Mesenteric fat pad (tissue), 1 donor: ENCODE measurements around the gene COQ5. TPM values are rescaled to one million over a fixed set of nuclear protein-coding genes. Genes with fewer than 3 reads are reported as not detected.
A peak's percentile ranks its signal among the peaks of the same experiment; 100 is the strongest.
"Not testable (repeated sequence)": the region's sequence is repeated elsewhere in the genome, so short reads cannot be mapped to it uniquely, and the experiment has no call there.

ENCODE experiments used
- DNase-seq: peaks from one replicate; pipeline ENCODE4 v3.0.0-alpha.2; 2020; ENCODE audit warnings: low spot score
- total RNA-seq: library from RNA; stranded (reverse); fragmentation: NEBNext Ultra II Directional; extraction: Animal tissue kit (Norgen Biotek cat#: 25700); gene quantifications from one replicate; pipeline ENCODE4 v1.2.1, GENCODE V29; 2021
- donor health status: DM: yes; HTN: yes; CAD: no.

COQ5 gene
- total RNA-seq, 1 donor from 2014 or later = 23.3 TPM

DNA sequence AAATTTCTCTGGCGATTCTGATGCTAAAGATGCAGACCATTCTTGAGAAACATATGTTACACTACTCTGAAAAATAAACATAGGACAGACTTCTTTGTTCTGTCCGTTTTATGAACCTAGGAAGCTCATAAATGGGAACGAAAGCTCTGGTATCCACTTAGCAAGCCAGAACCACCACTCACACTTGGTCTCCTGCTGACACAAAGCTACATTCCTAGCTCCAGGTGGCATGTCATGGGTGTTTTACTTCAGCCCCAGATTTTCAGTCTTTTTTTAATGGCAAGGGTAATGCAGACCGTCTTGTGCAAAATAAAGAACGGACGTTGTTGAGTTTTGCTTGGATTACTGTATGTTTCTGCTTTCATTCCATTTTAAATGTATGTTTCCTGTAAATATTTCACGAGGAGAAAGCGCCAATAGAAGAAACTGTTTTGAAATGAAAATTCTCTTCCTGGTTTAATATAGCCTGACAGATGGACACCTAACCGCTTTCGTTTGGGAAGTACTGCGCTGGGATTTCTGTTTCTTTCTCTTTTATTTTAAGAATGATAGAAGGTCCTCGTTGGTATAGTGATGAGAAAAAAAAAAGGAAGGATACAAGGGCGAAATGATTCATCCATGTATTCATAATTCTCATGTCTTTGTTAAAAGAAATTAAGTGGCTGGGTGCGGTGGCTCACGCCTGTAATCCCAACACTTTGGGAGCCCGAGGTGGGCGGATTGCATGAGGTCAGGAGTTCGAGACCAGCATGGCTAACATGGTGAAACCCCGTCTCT lies 871 bp upstream of the COQ5 start:
- no peak for DNase-seq

DNA sequence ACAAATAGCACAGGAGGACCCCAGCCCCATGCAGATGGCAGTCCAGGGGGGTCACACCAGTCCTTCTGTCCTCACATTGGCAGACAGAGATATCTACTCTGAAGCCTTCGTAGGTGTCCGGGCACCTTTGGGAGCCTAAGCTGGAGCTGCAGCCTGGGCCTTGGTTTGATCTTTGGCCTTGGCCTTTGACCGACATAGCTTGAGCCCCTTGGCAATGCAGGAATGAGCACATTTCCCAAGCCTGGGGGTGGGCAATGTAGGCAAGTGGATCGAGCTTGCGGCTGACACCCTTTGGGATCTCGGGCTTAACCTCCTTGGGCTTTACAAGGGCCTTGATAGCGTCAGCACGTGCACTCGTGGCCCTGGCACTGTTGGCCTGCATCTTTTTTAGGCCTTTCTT lies 6.4 kb downstream of the COQ5 start:
- DNase-seq = no peak

DNA sequence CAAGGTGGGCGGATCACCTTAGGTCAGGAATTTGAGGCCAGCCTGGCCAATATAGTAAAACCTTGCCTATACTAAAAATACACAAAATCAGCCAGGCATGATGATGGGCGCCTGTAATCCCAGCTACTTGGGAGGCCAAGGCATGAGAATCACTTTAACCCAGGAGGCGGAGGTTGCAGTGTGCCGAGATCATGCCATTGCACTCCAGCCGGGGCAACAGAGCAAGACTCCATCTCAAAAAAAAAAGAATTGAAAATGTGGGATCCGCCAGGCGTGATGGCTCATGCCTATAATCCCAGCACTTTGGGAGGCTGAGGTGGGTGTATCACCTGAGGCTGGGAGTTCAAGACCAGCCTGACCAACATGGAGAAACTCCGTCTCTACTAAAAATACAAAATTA lies 9.6 kb downstream of the COQ5 start:
- DNase-seq = not testable (repeated sequence)

DNA sequence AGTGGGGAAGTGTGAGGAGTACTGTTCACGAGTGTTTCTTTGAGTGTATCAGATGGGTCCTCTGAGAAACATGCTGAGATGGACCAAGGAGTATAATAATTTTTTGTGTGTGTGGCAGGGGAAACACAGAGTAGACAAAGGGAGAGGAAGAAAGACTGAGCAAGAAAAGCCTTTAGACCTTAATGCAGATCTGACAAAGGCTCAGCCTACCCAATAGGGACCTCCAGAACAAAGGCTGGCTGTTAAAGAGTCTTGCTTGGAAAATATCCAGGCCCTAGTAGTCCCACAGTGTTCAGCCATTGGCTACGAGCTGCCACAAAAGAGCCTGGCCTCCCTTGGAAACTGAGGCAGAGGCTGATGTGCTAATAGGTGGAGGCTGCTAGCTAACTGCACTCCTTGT lies 13.5 kb downstream of the COQ5 start:
- DNase-seq = no peak

DNA sequence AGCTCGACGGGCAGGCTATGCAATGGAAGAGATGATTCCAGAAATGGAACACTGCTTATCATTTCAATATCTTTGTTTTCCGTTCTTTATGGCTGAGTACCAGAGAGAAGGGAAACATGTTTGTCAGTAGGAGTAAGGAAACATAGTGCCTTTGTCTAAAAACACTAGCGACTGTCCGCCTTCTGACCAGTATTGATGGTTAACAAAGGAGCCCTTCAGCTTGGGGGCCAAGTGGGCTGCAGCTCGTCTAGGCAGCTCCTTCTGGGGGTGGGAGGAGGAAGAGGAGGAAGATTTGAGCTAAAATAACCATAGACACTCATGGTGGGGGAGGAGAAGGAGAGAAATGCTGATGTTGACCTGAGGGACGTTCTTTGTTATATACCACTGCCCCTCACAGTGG lies 15.0 kb downstream of the COQ5 start:
- no peak for DNase-seq

DNA sequence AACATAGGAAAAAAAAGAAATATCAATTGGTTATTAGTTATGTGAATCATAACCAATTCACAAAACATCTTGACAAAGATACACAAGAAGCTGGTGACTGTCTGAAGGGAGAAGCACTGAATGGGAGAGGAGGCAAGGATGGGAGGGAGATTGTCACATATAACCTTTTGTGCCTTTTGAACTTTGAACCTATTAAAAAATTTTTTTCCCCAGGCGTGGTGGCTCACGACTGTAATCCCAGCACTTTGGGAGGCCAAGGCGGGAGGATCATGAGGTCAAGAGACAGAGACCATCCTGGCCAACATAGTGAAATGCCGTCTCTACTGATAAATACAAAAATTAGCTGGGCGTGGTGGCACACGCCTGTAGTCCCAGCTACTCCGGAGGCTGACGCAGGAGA lies 20.4 kb downstream of the COQ5 start:
- DNase-seq = no peak

DNA sequence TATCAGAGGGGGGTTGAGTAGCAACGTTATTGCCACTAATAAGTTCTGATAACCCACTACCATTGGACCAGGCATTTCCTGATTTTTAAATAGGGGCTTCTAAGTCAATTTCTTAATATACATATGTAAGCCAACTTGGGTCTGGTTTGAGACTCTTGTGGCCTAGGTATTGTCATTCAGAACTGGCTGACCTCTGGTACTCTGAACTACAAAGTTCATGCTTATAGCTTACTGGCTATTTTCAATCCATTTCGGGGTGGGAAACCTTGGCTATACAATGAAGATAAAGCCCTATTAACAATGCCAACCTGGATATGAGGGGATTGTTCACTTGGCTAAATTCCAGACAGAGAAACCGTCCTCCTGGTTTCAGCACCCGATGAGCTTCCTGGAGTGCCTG lies 24.4 kb downstream of the COQ5 start:
- no peak for DNase-seq

DNA sequence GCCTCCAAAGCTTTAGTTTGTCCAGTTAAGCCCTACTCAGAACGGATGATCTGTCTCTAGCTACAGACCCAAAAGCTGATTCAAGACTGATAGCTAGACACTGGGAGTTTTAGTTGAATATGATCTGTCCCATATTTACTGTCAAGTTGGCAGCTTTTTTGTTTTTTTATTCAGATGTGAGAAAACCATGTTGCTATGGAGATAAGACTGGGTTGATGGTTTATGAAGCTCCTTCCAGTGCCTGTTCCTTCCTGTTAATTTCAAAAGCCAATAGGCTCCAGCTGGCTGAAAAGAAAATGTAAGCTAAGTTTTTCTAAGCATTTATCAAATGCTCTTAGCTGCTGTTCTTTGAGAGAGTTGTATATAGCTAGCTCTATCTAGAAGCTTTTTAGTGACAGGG lies 28.4 kb downstream of the COQ5 start:
- DNase-seq = no peak

DNA sequence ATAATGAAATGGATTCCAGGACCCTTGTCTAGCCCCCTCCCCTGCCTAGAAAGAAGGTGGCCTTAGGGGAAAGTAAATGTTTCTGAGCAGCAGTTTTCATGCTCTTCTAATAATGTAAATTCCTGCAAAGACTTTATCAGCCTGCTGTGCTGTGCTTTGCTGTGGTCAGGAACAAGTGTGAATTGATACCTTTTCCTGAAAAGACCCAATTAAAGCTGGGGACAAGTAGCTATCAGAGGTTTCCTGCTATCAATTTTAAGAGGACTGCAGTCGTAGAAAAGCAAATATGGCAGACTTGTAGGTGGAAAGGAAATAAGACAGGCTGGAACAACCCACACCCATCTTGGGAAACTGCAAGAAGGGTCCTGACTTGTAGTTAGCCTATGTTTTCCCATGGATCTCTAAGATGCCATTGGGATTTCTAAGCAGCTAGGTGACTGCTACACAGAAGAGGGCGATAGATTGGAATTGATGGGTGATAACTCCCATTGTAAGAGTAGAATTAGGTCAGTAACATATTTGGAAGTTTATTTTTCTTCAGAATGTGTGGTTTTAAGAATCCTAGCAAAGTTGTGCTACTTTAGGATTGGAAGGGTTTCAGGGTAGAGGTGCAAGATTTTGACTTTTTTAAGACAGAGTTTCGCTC lies 30.0 kb downstream of the COQ5 start:
- DNase-seq = no peak

DNA sequence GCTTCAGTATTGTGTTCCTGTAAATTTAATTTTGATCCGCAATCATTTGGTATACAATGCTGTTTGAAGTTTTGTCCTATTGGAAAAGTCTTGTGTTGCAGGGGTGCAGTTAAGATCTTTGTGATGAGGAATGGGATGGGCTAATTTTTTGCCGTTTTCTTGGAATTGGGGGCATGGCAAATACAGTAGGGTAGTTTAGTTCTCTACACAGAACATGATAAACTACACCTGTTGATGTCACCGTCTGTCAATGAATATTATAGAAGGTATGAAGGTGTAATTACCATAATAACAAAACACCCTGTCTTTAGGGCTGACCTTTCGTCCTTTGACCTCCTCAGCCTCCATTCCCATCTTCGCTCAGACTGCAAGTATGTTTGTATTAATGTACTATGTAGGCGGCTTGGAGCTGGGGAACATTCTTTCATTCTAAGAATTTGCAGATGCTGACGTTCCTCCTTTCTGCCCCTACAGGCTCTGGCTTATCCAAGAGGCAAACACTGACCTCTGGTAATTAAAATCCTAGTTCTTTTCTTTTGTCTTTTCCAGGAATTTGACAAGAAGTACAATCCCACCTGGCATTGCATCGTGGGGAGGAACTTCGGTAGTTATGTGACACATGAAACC lies 31.3 kb downstream of the COQ5 start:
- no peak for DNase-seq

DNA sequence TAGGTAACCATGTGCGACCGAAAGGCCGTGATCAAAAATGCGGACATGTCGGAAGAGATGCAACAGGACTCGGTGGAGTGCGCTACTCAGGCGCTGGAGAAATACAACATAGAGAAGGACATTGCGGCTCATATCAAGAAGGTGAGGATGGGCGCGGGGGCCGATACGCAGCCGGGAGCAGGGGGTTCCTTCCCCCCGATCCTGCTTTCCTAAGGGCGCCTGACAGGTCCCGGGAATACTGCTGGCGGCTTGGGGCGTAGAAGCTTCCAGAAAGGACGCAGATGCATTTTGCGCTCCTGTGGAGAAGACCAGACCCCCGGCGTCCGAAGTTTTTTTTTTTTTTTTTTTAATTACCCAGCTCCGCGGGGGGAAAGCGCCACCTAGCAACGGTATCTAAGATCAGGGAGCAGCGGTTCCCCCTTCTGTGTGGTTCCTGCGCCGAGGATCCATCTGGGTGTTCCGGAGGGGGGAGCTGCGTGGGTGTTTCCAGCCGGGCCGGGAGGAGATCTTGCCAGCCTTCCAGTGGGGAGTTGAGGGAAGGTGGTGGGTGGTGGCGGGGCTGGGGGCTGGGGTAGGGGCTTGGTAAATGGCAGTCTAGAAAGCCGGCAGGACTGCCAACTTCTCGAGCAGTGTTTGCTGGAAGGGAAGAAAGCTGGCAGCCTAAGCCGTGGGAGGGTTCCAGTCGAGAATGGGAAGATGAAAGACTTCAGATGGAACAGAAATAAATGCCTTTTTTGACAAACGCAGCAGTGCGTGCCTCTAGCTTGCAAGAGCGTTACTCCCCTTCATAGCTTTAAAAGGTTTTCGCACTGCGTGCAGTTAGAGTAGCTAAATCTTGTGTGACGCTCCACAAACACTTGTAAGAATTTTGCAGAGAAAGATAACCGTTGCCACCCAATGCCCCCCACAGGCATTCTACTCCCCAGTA lies 32.3 kb downstream of the COQ5 start:
- no peak for DNase-seq

DNA sequence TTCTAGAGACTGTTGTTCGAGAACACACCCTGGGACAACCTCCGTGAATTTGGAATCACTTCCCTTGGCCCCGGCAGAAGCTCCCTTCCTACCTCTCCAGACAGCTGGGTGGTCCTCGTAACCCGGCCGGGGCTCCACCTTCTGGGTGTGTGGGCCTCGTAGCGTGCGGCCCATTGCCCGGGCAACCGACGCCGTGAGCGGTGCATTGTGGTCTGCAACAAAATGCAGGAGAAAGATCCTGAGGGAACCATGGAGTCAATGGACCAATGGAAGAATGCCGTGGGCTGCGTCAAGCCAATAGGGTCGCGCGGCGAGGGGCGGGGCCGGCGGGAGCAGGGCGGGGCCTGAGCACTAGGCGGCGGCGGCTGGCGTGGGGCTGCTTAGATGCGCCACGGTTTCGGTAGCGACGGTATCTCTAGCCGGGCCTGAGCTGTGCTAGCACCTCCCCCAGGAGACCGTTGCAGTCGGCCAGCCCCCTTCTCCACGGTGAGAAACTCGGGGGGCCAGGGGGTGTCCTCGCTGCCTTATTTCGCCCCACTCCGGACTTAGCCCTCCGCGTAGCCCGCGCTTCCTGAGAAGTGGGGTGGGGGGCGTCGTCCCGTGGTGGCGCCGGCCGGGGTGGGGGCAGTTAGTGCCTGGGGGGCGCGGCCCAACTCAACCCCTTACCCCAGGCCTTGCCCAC lies 33.1 kb downstream of the COQ5 start, which contains the start of gene DYNLL1:
DYNLL1 (plus strand) TSS at position 383 of the 682 bp plus-strand sequence. CDS start 309 bp downstream, outside the sequence.
- peak; percentile 99 for DNase-seq

DNA sequence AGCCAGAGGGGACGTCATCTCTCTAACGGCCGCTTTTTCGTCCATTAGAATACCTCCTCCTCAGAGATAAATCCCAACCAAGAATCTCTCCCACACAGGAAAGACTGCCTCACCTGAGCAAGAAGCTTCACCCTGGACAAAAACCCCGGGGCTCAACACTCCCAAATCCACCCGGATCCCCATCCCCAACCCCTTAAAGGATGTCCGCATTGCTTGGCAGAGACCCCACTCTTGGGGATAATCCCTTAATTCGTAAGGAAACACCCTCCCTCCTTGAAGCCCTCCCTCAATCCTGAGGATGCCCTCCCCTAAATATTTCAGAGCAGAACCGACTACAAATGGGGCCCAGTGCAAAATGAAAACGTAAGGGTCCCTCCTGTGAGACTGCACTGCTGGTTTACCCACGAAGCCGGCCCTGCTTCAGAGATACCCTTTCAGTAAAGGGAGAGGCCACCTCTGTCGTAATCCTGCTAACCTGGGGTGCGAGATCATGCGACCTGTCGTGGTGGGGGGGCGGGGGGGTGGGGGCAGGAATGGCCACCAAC lies 33.7 kb downstream of the COQ5 start:
- DNase-seq = no peak

DNA sequence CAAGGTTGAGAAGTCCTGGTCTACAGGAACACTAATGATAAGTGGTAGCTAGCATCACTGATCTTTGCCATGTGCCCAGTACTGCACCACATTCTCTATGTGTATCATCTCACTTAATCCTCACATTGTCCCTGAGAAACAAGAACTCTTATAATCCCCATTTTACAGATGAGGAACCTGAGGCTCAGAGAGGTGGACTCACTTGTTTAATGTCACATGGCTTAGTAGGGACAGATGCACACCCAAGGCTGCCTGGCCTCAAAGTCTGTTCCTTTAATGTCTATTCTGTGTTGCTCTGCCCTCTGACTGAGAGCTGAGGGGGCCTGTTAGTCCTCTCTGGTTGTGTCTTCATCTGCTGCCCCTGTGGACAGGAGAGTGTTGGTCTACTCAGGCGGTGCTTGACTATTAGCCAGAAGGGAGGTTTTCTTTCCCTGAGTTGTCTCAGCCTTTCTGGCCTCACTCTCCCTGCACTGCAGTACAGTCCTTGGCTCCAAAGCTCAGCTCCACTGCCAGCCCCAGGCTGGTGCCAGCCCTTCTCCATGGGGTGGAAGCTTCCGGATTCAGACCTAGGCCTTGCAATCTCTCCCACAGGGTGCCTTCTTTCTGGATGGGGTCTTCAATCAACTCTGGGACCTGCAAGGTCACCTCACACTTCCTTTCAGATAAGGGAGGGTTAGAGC lies 38.0 kb downstream of the COQ5 start:
- DNase-seq = no peak

DNA sequence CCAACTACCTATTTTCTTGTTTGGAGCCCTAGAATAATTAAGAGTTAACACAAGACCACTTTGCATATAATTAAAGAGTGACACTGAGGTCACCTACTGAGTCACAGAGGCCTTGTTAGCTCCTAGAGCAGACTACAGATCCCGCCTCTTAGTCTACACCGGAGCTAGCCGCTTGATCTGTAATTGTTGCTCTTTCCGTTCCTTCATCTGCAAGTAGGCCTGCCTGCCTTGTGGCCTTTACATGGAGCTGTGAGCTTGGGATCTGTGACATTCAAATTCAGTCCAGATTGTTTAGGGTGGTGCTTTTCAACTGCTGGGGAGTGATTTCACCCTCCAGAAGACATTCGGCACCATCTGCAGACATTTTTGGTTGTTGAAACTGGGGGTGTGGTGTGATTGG lies 38.6 kb downstream of the COQ5 start:
- no peak for DNase-seq

DNA sequence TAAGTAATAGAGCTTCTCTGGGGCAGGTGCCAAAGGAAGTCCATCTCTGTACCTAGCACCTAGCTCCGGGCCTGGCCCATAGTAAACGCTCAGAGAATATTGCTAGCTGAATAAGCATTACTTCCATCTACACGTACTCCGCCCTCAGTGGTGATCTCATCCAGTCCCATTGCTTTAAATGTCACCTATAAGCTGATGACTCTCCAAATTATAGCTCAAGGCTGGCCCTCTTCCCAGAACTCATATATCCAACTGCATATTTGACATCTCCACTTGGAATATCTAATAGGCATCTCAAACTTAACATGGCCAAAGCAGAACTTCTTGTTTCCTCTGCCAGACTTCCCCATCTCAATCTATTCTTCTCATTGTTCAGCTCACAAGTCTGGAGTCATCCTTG lies 39.9 kb downstream of the COQ5 start:
- no peak for DNase-seq

DNA sequence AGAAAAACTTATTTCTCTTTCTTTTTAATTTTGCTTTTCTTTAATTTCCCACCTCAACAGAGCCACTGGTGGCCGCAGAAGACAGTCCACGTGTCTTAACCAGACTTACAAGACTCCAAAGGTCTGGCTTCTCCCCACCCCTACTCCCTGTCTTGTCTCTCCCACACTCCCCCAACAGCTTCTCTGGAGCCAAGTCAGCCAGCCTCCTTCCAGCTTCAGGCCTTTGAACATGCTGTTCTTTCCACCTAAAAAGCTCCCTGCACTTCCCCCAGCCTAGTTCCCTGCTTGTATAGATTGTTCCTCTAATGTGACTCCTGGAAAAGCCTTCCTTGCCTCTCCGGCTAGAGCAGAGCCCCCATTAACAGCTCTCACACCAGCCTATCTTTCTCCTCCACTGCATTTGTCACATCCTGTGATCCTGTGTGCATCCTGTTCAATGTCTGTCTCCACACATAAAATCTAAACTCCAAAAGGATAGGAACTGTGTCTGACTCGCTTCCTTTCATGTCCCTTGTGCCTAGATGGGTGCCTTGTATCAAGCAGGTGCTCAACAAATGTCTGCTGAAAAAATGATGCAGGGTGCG lies 40.8 kb downstream of the COQ5 start:
- DNase-seq = no peak

DNA sequence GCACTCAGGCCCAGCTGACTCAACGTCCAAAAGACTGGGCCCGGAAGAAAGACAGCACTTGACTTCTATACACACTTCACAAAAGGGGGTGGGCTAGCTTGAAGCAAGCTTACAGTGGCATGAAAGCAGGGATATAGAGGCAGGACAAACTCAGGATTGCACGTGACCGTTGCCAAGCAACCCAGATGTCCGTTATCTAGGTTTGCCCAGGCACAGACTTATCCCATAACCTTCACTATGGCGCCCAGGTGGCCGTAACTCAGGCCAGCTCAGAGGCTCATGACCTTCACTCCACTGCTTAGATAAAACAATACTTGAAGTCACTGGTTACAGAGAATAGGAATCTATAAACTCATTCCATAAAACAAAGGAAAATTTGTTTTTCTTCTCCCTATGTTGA lies 41.4 kb downstream of the COQ5 start:
- DNase-seq = not testable (repeated sequence)
